ENCODE measurements around the gene CXorf51B.
"Not testable (repeated sequence)": the region's sequence is repeated elsewhere in the genome, so short reads cannot be mapped to it uniquely, and the experiment has no call there.

CXorf51B gene

GRCh38 chrX:146809471-146809870, at the start of gene CXorf51B:
Gene CXorf51B (plus strand): TSS chrX:146809771. CDS start chrX:146809792, 21 bp downstream.
- DNase-seq = not testable (repeated sequence)

- DNase-seq = not testable (repeated sequence)
Observed at GRCh38 chrX:146814644-146815043, 5.1 kb downstream of the CXorf51B start, which contains the start of gene CXorf51A. Gene CXorf51A (minus strand): TSS chrX:146814744. CDS start chrX:146814723, 21 bp downstream.

DNA sequence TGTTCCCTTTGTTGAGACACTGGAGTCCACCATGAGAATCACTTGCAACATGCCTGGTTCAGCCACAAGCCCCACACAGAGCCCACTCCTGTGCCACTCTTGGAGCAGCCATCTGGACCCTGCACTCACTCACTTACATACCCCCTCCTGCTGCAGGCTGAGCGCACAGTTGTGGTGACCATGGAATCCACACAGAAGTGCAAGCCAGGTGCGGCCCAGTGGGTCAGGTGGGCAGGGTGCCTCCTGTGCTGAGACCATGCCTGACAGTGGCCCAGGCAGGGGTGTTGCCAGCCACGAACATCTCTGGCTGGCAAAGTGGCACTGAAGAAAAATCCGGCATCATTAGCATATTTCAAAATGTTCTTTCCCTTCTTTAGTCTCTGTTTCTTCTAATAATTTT, 22.4 kb downstream of the CXorf51B start:
- no peak for DNase-seq

DNA sequence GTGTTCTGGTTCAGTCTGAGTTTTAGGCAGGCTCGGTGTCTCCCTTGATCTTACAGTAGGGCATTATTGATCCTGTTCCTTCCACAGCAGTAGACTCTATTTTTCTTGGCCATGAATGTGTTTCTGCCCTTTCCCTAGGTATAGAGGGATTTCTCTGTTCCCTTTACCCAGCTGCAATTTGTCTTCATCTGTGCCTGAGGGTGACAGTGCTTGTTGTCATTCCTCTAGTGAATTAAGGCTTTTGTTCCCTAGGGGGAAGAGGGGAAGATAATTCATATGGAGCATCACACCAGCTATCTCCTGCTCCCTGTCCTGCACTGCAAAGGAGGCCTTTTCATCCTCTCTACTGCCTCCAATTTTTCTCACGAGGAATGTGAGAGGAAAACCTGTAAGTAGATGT, 44.7 kb downstream of the CXorf51B start:
- no peak for DNase-seq
